ENCODE measurements around the gene MTF1. TPM values are rescaled to one million over a fixed set of nuclear protein-coding genes. Genes with fewer than 3 reads are reported as not detected.

Gene MTF1
- total RNA-seq (2022; extraction: Qiagen RNA extraction) = 3.8 to 5.3 TPM (median 4.3 TPM) in 5 replicates

GRCh38 chr1:37859507-37860345 is at the start of gene MTF1:
MTF1 (minus strand) TSS chr1:37859592; CDS start chr1:37857658, 1,934 bp downstream.

GRCh38 chr1:37807555-37808368 is 51.6 kb downstream of the MTF1 start, which contains the start of the genes C1orf122 and YRDC:
C1orf122 (plus strand) TSS chr1:37807790; CDS start chr1:37808405, 615 bp downstream.
YRDC (minus strand) TSS chr1:37808208; CDS start chr1:37808180, 28 bp downstream.

GRCh38 chr1:37793773-37794371 is 65.5 kb downstream of the MTF1 start, which contains the start of gene MANEAL:
MANEAL (plus strand) TSS chr1:37793847; CDS start chr1:37794183, 336 bp downstream.

GRCh38 chr1:37764888-37765441 is 94.4 kb downstream of the MTF1 start, which contains the start of gene EPHA10:
EPHA10 (minus strand) TSS chr1:37765120; CDS start chr1:37765066, 54 bp downstream.

Other genes with a start within 250 kb of the MTF1 start
- gene RSPO1, start 224.7 kb downstream of the MTF1 start, total RNA-seq (2022; extraction: Qiagen RNA extraction) = 0.08 to 0.16 TPM (median 0.10 TPM) in 5 replicates
- gene CDCA8, start 167.1 kb downstream of the MTF1 start, total RNA-seq (2022; extraction: Qiagen RNA extraction) = 46.5 to 50.2 TPM (median 48.0 TPM) in 5 replicates
- gene EPHA10, start 94.5 kb downstream of the MTF1 start, total RNA-seq (2022; extraction: Qiagen RNA extraction) = 0.76 to 1.2 TPM (median 1.1 TPM) in 5 replicates
- gene MANEAL, start 65.7 kb downstream of the MTF1 start, total RNA-seq (2022; extraction: Qiagen RNA extraction) = 21.1 to 25.5 TPM (median 24.9 TPM) in 5 replicates
- 38.0 to 61.6 TPM (median 57.4 TPM) in 5 replicates for gene C1orf122, start 51.8 kb downstream of the MTF1 start, total RNA-seq (2022; extraction: Qiagen RNA extraction)
- 12.1 to 18.9 TPM (median 16.9 TPM) in 5 replicates for gene YRDC, start 51.4 kb downstream of the MTF1 start, total RNA-seq (2022; extraction: Qiagen RNA extraction)
- gene INPP5B, start 87.5 kb upstream of the MTF1 start, total RNA-seq (2022; extraction: Qiagen RNA extraction) = 4.0 to 4.6 TPM (median 4.2 TPM) in 5 replicates
- 45.5 to 82.5 TPM (median 50.3 TPM) in 5 replicates for gene SF3A3, start 130.4 kb upstream of the MTF1 start, total RNA-seq (2022; extraction: Qiagen RNA extraction)
- 7.0 to 10.6 TPM (median 8.6 TPM) in 5 replicates for gene FHL3, start 145.9 kb upstream of the MTF1 start, total RNA-seq (2022; extraction: Qiagen RNA extraction)
- gene UTP11, start 153.1 kb upstream of the MTF1 start, total RNA-seq (2022; extraction: Qiagen RNA extraction) = 38.8 to 68.4 TPM (median 40.1 TPM) in 5 replicates
- gene POU3F1, start 187.2 kb upstream of the MTF1 start, total RNA-seq (2022; extraction: Qiagen RNA extraction) = not detected in 5 replicates

Data from A549 treated with Mapracorat at 1 μM for 4 hours (cell line).